Tibial nerve (tissue), 4 donors: ENCODE measurements around the gene MAPT.

Experiments used
- EP300 ChIP-seq, 2 donors: sonication (generic); formaldehyde crosslinking; IDR thresholded peaks; one replicate each; pipeline ENCODE4 v1.6.1; 2017; ENCODE audit warnings: antibody characterized with exemption in 2 of 2, mild to moderate bottlenecking in 1 of 2
- POLR2A ChIP-seq, 2 donors: fragments of 450-650 bp; IDR thresholded peaks; one replicate each; pipeline ENCODE4 v1.6.1; 2017; ENCODE audit warnings: antibody characterized with exemption in 2 of 2, mild to moderate bottlenecking in 2 of 2, moderate library complexity in 2 of 2
- TF ChIP-seq, protein P1 (sequence below), 5 experiments: fragments of 200-600 bp in 3 of 5; fragments of 450-650 bp in 2 of 5; sonication (generic) in 3 of 5; IDR thresholded peaks; one replicate each; pipeline ENCODE4 v1.5.1; 2016 to 2019; ENCODE audit warnings: antibody characterized with exemption in 5 of 5, mild to moderate bottlenecking in 3 of 5, moderate library complexity in 2 of 5

DNA sequence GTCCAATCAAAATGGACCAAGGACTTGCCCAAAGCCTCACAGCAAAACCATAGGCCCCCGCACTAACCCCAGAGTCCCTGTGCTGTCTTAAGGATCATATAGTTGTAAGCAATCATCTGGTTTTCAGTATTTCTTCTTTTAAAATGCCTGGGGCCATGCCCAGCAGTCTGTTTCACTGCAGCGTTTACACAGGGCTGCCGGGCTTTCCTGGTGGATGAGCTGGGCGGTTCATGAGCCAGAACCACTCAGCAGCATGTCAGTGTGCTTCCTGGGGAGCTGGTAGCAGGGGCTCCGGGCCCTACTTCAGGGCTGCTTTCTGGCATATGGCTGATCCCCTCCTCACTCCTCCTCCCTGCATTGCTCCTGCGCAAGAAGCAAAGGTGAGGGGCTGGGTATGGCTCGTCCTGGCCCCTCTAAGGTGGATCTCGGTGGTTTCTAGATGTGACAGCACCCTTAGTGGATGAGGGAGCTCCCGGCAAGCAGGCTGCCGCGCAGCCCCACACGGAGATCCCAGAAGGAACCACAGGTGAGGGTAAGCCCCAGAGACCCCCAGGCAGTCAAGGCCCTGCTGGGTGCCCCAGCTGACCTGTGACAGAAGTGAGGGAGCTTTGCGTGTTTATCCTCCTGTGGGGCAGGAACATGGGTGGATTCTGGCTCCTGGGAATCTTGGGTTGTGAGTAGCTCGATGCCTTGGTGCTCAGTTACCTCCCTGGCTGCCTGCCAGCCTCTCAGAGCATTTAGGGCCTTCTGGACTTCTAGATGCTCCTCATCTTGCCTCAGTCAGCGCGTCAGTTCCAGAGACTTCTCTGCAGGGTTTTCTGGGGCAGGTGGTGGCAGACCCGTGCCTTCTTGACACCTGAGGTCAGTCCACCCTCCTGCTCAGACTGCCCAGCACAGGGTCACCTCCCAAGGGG lies 79.8 kb downstream of the MAPT start:
- TF ChIP-seq, protein P1, sequence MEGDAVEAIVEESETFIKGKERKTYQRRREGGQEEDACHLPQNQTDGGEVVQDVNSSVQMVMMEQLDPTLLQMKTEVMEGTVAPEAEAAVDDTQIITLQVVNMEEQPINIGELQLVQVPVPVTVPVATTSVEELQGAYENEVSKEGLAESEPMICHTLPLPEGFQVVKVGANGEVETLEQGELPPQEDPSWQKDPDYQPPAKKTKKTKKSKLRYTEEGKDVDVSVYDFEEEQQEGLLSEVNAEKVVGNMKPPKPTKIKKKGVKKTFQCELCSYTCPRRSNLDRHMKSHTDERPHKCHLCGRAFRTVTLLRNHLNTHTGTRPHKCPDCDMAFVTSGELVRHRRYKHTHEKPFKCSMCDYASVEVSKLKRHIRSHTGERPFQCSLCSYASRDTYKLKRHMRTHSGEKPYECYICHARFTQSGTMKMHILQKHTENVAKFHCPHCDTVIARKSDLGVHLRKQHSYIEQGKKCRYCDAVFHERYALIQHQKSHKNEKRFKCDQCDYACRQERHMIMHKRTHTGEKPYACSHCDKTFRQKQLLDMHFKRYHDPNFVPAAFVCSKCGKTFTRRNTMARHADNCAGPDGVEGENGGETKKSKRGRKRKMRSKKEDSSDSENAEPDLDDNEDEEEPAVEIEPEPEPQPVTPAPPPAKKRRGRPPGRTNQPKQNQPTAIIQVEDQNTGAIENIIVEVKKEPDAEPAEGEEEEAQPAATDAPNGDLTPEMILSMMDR (IDR thresholded peaks at IDR 0.05): no peak
- no peak for TF ChIP-seq EP300 (IDR thresholded peaks at IDR 0.05)
- no peak for TF ChIP-seq POLR2A (IDR thresholded peaks at IDR 0.05)
